HepG2 (cell line): ENCODE results near the gene CDK14. TPM values are rescaled to one million over a fixed set of nuclear protein-coding genes. Genes with fewer than 3 reads are reported as not detected.

Experiments
- ATAC-seq: fragments of 200-7000 bp; cut with Tn5 transposase; 3 replicates; pipeline ENCODE4 v1.9.1; 2020; ENCODE audit warnings: mild to moderate bottlenecking, moderate library complexity
- BruUV-seq: library from RNA; stranded (reverse); fragments of 400-500 nt; replicated peaks from 2 replicates; lab custom pipeline; 2021; lab: Mats Ljungman, UMichigan
- CTCF ChIA-PET: fragments of 300-600 bp; formaldehyde crosslinking; extraction: SDS; loops from one replicate; lab custom pipeline; 2021; ENCODE audit warnings: low total read pairs, inconsistent platforms, low intra/inter-chr PET ratio; lab: Yijun Ruan, JAX
- POLR2A ChIA-PET: fragments of 350-600 bp; sonication (Branson Sonifier 250); formaldehyde crosslinking; loops from one replicate; lab custom pipeline; 2020; ENCODE audit warnings: antibody characterized with exemption, inconsistent platforms; lab: Yijun Ruan, JAX
- DNase-seq: peaks from one replicate; pipeline ENCODE4 v3.0.0-alpha.2; 2015; ENCODE audit warnings: low spot score
- FAIRE-seq: peaks from 3 replicates; lab custom pipeline; 2011; peaks lifted over from hg19 to GRCh38; lab: Jason Lieb, UNC
- H2AFZ ChIP-seq: one replicate; pipeline ENCODE4 v1.6.1; 2011; ENCODE audit warnings: low read length, inconsistent platforms
- H3K27ac ChIP-seq: fragments of 300-600 bp; 3 replicates; pipeline ENCODE4 v1.8.0; 2011; ENCODE audit warnings: mixed run types, mild to moderate bottlenecking, mixed read lengths, low read length, inconsistent platforms; ENCODE audit not compliant: insufficient read depth; ENCODE audit errors: extremely low read length
- H3K27me3 ChIP-seq, 2 experiments: fragments of 200-600 bp in 1 of 2; 2 replicates in 1 of 2; 3 replicates in 1 of 2; pipeline versions ENCODE4 v1.6.0 to v1.8.0; 2011; ENCODE audit warnings: low read length in 2 of 2, mild to moderate bottlenecking in 2 of 2, moderate library complexity in 2 of 2, inconsistent platforms in 1 of 2; ENCODE audit not compliant: insufficient read depth in 2 of 2, control insufficient read depth in 1 of 2
- H3K36me3 ChIP-seq, 2 experiments: fragments of 200-600 bp in 1 of 2; replicated peaks in 1 of 2; 2 replicates in 1 of 2; 3 replicates in 1 of 2; pipeline versions ENCODE4 v1.5.1 to v1.8.0; 2011; ENCODE audit warnings: low read length in 2 of 2, inconsistent platforms in 1 of 2; ENCODE audit not compliant: insufficient read depth in 2 of 2, control insufficient read depth in 1 of 2
- H3K4me1 ChIP-seq: 2 replicates; pipeline ENCODE4 v1.5.1; 2012; ENCODE audit warnings: low read length, inconsistent platforms; ENCODE audit not compliant: insufficient read depth
- H3K4me2 ChIP-seq: 2 replicates; pipeline ENCODE4 v1.6.0; 2011; ENCODE audit warnings: low read depth, low read length, inconsistent platforms
- H3K4me3 ChIP-seq, 3 experiments: fragments of 200-600 bp in 1 of 3; sonication (generic), shearing (Covaris generic) in 1 of 3; replicated peaks in 1 of 3; 2 replicates each; pipeline ENCODE4 v1.5.1; 2011 to 2016; ENCODE audit warnings: low read length in 3 of 3, inconsistent platforms in 2 of 3, low read depth in 2 of 3, mild to moderate bottlenecking in 2 of 3, control low read depth in 1 of 3, mixed read lengths in 1 of 3; ENCODE audit not compliant: insufficient read depth in 1 of 3
- H3K79me2 ChIP-seq: one replicate; pipeline ENCODE4 v1.6.1; 2011; ENCODE audit warnings: low read length, inconsistent platforms; ENCODE audit not compliant: insufficient read depth
- H3K9ac ChIP-seq: 2 replicates; pipeline ENCODE4 v1.6.0; 2011; ENCODE audit warnings: mild to moderate bottlenecking, low read depth, low read length, inconsistent platforms; ENCODE audit not compliant: insufficient read depth
- H3K9me3 ChIP-seq: 2 replicates; pipeline ENCODE4 v1.5.1; 2012; ENCODE audit warnings: mild to moderate bottlenecking, low read length
- H4K20me1 ChIP-seq: 2 replicates; pipeline ENCODE4 v1.6.0; 2011; ENCODE audit warnings: inconsistent platforms, mild to moderate bottlenecking, low read length, moderate library complexity; ENCODE audit not compliant: insufficient read depth
- GFI1 ChIP-seq: sonication (generic); formaldehyde crosslinking; IDR thresholded peaks from 2 replicates; pipeline ENCODE4 v1.5.0; 2020; ENCODE audit warnings: missing genetic modification reagents, mild to moderate bottlenecking, borderline replicate concordance
- ZC3H4 ChIP-seq: sonication (generic); formaldehyde crosslinking; IDR thresholded peaks from 2 replicates; pipeline ENCODE4 v1.4.0; 2020; ENCODE audit warnings: missing genetic modification reagents, borderline replicate concordance
- ZNF180 ChIP-seq: sonication (generic); formaldehyde crosslinking; IDR thresholded peaks from 2 replicates; pipeline ENCODE4 v1.4.0; 2020; ENCODE audit warnings: low read depth, missing genetic modification reagents, borderline replicate concordance
- ZNF30 ChIP-seq: sonication (generic); formaldehyde crosslinking; IDR thresholded peaks from 2 replicates; pipeline ENCODE4 v1.5.0; 2020; ENCODE audit warnings: mild to moderate bottlenecking, missing genetic modification reagents
- ZNF547 ChIP-seq: sonication (generic); formaldehyde crosslinking; IDR thresholded peaks from 2 replicates; pipeline ENCODE4 v1.5.1; 2020; ENCODE audit warnings: mild to moderate bottlenecking, missing genetic modification reagents
- ZZZ3 ChIP-seq: sonication (generic); formaldehyde crosslinking; IDR thresholded peaks from 2 replicates; pipeline ENCODE4 v1.4.0; 2020; ENCODE audit warnings: missing genetic modification reagents, mild to moderate bottlenecking, borderline replicate concordance
- WGBS: methylation state at CpG from one replicate; pipeline ENCODE4 v1.1.6; 2017; ENCODE audit warnings: low lambda C conversion rate; 5-methylcytosine and 5-hydroxymethylcytosine counted together
- in situ Hi-C: cut with HindIII; loops from 2 replicates; pipeline ENCODE4 v1.10.0; 2017; ENCODE audit warnings: low pct_unique_long_range_greater_than_20kb; ENCODE audit not compliant: extremely low pct_ligation_motif_present
- intact Hi-C: fragments of 100-400 bp; cut with micrococcal nuclease; formaldehyde crosslinking; loops from one replicate; pipeline ENCODE4 v1.10.0; 2022; ENCODE audit not compliant: unreplicated experiment
- polyA plus RNA-seq, 8 experiments: library from polyadenylated mRNA; depleted of rRNA in 3 of 8; stranded (reverse) in 7 of 8; unstranded in 1 of 8; fragments of >200 nt; fragmentation: Illumina TruSeq in 4 of 8; extraction: Trizol in 4 of 8; gene quantifications; 2 replicates each; pipeline versions ENCODE4 v1.2.1 to v1.2.3, GENCODE V29; 2011 to 2016; ENCODE audit warnings: low read depth in 4 of 8, missing spikeins in 1 of 8, mixed read lengths in 1 of 8; ENCODE audit not compliant: insufficient read depth in 1 of 8
- total RNA-seq, 5 experiments: library from RNA; depleted of rRNA; stranded (reverse); fragments of >200 nt; fragmentation: Illumina TruSeq; extraction: Trizol; gene quantifications; 2 replicates each; pipeline ENCODE4 v1.2.3, GENCODE V29; 2016; ENCODE audit warnings: low read depth in 1 of 5
- TF ChIP-seq, protein P1 (sequence below): sonication (generic); formaldehyde crosslinking; conservative IDR thresholded peaks from 2 replicates; pipeline ENCODE4 v1.4.0; 2020; ENCODE audit warnings: missing genetic modification reagents
- TF ChIP-seq, protein P2 (sequence below): sonication (generic); formaldehyde crosslinking; IDR thresholded peaks from 2 replicates; pipeline ENCODE4 v1.4.0; 2020; ENCODE audit warnings: missing genetic modification reagents

The CDK14 gene
- total and polyA plus RNA-seq, 2 of the 13 experiments (the other 11 are each of a cell fraction or from before 2014, with no cell fraction given) = 0.26 to 0.71 TPM

DNA sequence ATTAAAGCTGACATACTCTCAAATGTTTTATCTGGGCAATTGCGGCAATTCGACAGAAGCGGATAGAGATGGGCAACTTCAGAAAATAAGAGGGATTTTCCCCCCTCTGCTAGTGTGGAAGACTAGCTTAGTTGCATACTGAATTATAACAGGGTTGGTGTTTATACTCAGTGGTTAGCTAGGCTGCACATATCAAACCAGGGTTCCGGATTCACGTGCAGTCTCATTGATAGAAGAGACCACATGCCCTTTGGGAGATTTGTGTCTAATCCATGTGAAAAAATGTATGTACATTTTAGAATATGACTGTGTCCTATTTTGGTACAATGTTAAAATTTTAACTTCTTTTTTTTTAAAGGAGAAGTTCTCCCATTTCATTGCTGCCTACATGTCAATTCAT, 531.2 kb downstream of the CDK14 start:
- intact Hi-C loops (no loop called here), in situ Hi-C loops (no loop called here)
- Histone ChIP-seq H3K9ac (no peak overlapping the region), H3K27me3 (no peaks in the 10 kb centered on the region), H3K36me3 (no peaks in the 10 kb centered on the region), H3K9me3 (no peaks in the 10 kb centered on the region), H3K4me2 (no peak overlapping the region), H3K79me2 (no peaks in the 10 kb centered on the region), H4K20me1 (no peaks in the 10 kb centered on the region), H3K4me3 (no peak overlapping the region), H3K27ac (no peak overlapping the region), H3K4me1 (no peaks in the 10 kb centered on the region), H2AFZ (no peak overlapping the region)
- ChIA-PET POLR2A (no interaction called here), CTCF (no interaction called here)
- TF ChIP-seq, protein P1, sequence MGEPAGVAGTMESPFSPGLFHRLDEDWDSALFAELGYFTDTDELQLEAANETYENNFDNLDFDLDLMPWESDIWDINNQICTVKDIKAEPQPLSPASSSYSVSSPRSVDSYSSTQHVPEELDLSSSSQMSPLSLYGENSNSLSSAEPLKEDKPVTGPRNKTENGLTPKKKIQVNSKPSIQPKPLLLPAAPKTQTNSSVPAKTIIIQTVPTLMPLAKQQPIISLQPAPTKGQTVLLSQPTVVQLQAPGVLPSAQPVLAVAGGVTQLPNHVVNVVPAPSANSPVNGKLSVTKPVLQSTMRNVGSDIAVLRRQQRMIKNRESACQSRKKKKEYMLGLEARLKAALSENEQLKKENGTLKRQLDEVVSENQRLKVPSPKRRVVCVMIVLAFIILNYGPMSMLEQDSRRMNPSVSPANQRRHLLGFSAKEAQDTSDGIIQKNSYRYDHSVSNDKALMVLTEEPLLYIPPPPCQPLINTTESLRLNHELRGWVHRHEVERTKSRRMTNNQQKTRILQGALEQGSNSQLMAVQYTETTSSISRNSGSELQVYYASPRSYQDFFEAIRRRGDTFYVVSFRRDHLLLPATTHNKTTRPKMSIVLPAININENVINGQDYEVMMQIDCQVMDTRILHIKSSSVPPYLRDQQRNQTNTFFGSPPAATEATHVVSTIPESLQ = no peak
- TF ChIP-seq, protein P2, sequence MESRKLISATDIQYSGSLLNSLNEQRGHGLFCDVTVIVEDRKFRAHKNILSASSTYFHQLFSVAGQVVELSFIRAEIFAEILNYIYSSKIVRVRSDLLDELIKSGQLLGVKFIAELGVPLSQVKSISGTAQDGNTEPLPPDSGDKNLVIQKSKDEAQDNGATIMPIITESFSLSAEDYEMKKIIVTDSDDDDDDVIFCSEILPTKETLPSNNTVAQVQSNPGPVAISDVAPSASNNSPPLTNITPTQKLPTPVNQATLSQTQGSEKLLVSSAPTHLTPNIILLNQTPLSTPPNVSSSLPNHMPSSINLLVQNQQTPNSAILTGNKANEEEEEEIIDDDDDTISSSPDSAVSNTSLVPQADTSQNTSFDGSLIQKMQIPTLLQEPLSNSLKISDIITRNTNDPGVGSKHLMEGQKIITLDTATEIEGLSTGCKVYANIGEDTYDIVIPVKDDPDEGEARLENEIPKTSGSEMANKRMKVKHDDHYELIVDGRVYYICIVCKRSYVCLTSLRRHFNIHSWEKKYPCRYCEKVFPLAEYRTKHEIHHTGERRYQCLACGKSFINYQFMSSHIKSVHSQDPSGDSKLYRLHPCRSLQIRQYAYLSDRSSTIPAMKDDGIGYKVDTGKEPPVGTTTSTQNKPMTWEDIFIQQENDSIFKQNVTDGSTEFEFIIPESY (CRISPR knock-in tag) = no peak
- TF ChIP-seq ZNF547 (CRISPR knock-in tag) = no peak
- TF ChIP-seq ZNF180 (CRISPR knock-in tag) = no peak
- TF ChIP-seq ZZZ3 = no peak
- no peak for TF ChIP-seq ZC3H4 (CRISPR knock-in tag)
- TF ChIP-seq GFI1 (CRISPR knock-in tag) = no peak
- TF ChIP-seq ZNF30 = no peak
- ATAC-seq (no peak), DNase-seq (no peak), FAIRE-seq (no peak)
- WGBS = 85% methylated on average over 5 of the region's 5 CpGs
- BruUV-seq = no TSS peak
